Activated gamma-delta T cell treated with anti-CD3 and anti-CD28 coated beads, Interleukin-2, amount 50 U/mL, for 16 hours (primary cell): ENCODE results near the gene LRP4.

ENCODE experiments used
- DNase-seq: peaks from one replicate; pipeline ENCODE4 v3.0.0-alpha.2; 2020; ENCODE audit warnings: low read depth

The LRP4 gene

DNA sequence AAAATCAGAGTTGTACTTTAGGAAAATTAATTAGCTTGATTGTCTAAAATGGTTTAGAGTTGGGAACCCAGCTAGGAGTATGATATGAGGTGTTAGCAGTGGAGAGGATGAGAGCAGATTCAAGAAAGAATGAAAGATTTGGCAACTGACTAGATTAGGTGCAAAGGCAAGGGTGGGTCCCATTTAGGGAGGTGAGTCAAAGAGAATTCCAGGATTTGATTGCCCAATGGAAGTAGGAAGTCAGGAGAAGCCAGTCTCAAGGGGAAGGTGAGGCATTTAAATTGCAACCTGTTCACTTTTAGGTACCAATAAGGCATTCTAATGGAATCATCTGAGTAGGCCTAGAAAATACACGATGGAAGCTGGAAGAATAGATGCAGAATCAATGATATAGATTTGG lies 68.7 kb downstream of the LRP4 start:
- no peak for DNase-seq

DNA sequence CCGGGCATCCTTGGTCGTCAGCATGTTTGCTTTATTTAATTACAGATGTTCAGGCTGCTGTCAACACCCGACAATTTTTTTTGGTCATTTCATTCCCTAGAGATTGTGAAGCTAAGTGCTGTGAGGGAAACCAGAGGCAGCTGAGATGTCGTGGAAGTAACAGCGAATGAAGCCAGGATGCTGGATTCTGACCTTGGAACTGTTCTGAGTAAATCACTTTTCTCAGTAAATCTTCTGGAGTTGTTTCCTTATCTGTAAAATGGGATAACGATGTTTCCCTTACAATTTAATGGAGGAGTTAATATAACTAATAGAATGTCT lies 71.9 kb downstream of the LRP4 start:
- DNase-seq: no peak

DNA sequence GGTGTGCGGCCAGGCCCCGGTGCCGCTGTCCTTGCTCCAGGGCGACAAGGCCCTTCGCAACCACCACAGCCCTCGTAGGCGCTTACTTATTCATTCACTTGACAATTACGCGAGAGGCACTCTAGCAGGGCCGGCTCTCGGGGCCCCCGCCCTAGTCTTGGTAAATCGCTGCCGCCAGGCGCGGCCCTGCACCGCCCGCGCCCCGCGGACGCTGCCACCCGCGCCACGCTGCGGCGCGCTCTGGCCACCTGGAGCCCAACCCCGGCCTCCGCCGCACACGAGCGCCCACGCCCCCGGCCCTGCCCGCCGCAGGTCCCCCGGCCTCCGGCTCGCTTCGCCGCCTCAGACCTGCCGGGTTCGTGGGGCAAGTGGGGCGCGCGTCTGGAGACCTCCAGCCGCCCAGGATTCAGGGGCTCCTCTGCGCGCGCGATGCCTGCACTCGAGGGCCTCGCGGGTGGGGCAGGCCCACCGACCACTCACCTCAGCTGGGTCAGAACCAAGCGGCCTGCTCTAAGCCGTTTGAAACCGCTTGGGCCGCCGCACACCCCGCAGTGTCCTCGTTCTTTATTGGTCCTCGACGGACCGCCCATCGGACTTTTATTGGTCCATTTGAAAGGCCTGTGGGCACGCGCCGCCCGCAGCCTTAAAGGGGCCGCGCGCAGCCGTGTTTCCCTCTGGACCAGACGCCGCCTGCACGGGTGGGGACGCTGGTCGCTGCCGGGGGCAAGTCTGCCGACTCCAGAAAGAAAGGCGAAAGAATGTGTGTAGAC lies 72.4 kb downstream of the LRP4 start, which contains the start of gene CKAP5:
TSS of gene CKAP5 (minus strand) at position 541 of the 770 bp plus-strand sequence. CDS start 25,049 bp downstream, outside the sequence.
- peak; percentile 77 for DNase-seq

DNA sequence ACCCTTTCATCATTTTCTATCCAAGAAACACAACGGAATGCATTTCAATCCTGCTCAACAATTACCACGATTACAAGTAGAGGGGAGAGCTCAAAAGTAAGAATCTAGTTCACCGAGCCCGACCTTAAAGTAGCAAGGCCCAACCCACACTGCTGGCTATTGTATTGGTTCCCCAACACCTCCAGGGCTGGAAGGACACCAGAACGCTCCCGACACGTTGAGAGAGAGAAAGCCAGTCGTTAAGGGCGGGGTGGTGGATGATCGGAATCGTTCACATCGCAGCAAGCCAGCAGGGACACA lies 73.0 kb downstream of the LRP4 start:
- no peak for DNase-seq

DNA sequence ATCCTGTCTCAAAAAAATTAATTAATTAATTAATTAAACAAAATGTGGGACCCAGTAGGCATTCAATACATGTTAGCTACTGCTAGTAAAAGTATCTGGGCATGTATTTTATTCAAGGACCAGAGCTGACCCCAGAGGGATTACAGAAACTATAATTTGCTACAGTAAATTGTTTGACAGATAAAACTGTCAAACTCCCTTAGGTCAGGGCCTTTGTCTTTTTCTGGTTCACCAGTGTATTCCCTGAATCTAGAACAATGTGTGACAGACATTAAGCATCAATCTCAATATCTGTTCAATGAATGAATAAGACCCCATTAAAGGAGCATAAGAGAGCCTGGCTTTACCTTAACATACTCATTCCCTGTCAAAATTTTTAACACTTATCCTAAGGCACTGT lies 78.2 kb downstream of the LRP4 start:
- no peak for DNase-seq

DNA sequence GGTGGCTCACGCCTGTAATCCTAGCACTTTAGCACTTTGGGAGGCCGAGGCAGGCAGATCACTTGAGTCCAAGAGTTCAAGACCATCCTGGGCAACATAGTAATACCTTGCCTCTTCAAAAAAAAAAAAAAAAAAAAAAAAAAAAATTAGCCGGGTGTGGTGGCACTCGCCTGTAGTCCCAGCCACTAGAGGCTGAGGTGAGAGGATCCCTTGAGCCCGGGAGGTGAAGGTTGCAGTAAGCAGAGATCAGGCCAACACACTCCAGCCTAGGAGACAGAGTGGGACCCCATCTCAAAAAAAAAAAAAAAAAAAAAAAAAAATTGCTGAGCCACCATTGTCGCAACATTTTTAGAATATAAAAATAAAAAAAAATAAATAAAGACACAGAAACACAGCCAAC lies 79.8 kb downstream of the LRP4 start:
- DNase-seq: no peak

DNA sequence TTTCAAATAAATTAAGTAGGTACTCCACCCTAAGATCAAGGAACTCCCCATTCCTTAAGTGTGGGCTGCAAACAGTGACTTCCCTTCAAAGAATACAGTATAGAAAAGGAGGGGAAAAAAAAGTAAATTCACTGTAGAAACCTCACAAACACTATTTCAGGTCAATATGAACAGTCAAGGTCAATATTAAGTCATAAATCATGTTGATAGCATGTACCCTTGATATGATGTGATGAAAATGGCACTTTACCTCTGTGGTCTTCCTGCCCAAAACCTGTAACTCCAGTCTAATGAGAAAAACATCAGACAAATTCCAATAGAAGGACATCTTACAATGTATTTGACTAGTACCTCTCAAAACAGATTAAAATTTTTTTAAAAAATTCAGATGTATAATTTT lies 80.5 kb downstream of the LRP4 start:
- no peak for DNase-seq

DNA sequence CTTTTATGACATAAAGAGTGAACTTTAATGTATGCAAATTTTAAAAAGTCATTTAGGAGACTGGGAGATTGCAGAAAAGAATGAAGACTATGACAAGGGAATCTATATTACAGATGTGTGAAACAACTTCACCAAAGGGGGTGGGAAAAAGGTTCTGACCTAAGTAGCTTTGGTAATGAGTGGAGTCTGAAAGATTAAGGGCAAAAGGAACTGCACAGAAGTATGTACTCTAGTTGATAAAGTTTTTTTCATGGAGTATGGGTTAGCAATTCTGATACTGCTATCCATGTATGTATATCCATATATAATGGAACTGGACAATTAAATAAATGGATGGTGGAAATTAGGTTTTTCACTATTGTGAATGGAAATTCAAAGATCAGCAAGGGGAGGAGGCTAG lies 81.5 kb downstream of the LRP4 start:
- no peak for DNase-seq

DNA sequence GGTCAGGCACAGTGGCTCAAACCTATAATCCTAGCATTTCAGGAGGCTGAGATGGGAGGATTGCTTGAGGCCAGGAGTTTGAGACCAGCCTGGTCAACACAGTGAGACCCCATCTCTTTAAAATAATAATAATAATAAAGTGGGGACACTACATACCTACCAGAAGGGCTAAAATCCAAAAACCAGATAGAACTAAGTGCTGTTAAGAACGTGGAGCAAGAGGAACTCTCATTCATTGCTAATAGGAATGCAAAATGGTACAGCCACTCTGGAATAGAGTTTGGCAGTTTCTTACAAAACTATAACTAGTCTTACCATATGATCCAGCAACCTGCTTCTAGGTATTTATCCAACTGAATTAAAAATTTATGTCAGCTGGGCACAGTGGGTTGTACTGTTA lies 81.9 kb downstream of the LRP4 start:
- DNase-seq: no peak

DNA sequence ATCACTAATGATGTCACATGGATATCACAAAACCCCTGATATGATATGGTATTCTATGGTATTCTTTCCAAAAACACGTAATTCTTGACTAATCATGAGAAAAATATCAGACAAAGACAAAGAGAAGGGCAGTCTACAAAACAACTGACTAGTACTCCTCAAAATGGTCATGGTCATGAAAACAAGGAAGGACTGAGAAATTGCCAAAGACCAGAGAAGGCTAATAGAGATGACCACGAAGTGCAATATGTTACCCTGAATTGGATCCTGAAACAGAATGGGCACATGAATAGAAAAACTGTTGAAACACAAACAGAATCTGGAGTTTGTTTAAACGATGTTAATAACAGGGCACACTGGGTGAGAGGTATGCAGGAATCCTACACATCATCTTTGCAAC lies 82.5 kb downstream of the LRP4 start:
- DNase-seq: no peak

DNA sequence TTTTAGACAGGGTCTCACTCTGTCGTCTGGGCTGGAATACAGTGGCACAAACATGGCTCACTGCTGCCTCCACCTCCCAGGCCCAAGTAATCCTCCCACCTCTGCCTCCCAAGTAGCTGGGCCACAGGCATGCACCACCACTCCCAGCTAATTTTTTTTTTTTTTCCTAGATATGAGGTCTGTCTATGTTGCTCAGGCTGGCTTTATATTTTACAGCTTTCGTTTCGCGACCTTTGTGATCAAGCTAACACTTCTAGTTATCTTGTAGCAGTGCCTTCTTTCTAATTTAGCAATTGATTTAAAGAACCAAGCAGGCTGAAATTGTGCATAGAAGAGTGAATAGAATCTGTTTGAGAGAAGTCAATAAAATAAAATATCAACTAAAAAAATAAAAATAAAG lies 83.5 kb downstream of the LRP4 start:
- no peak for DNase-seq

DNA sequence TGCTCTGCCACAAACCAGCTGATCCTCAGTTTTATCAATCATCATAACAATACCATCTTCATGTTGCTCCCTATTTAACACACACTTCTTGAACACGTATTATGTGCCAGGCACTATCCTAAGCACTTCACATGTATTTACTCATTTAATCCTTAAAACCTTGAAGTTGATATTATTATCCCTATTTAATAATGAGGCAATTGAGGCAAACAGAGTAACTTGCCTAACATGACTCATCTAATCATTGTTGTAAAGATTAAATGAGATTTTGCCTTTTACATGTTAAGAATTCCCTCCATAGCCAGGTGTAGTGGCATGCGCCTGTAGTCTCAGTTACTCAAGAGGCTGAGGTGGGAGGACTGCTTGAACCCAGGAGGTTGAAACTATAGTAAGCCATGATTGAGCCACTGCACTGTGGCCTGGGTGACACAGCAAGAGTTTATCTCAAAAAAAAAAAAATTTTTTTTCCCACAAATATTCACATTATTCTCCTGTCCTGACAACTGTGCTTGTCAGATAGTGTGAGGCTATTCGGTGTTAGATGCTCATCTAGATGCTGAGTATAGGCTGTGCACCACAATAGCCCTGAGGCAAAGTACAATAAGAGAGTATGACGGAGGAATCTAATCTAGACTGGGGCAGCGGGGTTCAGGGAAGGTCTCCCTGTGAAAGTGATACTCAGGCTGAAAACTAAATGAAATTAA lies 85.7 kb downstream of the LRP4 start:
- no peak for DNase-seq

DNA sequence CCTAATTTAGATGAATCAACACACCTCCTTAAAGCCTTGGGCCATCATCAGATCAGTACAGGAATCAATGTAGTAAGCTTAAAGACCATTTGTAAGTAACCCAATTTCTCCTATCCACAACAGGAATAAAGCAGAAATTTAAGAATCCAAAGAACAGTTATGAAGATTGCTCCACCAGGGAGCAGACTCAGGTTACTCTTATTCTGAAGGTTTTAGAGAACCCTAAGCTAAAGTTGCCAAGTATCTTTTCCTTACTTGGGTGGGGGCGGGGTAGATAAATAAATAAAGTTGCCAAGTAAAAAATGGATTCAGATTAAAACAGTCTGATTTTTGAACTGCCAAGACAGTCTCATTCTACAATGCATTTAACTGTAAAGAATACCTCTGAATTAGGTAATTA lies 90.4 kb downstream of the LRP4 start:
- DNase-seq: no peak

DNA sequence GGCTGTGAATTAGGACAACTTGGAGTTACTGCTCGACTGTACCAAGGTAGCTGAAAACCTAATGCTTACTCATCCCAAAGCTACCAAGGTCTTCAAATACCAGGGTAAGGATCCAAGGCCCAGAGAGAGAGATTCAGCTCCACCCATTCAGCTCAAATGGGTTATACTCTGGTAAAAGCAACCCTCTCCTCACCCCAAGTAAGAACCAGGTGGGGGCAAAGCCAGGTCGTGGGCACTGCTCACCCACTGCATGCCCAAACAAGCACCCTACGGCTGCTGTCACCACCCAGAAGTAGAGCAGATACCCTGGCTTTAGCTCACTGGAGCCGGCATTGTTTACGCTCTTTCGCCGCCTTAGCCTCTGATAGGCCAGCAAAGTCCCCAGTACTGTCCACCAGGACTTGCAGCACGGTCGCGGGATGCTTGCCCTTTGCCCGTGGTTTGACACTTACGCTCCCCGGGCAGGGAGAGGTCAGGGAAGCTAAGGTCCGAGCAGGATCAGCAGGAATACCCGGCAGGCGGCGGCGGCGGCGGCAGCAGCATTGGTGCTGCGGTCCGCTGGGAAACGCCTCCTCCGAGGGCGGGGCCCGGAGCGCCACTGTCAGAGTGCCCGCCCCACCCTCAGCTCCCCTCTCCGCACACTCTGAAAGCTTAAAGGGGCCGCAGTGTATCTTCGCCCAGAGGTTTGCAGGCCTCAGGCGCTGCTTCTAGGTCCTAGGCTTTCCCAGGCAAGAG lies 91.9 kb downstream of the LRP4 start:
- peak; percentile 60 for DNase-seq

DNA sequence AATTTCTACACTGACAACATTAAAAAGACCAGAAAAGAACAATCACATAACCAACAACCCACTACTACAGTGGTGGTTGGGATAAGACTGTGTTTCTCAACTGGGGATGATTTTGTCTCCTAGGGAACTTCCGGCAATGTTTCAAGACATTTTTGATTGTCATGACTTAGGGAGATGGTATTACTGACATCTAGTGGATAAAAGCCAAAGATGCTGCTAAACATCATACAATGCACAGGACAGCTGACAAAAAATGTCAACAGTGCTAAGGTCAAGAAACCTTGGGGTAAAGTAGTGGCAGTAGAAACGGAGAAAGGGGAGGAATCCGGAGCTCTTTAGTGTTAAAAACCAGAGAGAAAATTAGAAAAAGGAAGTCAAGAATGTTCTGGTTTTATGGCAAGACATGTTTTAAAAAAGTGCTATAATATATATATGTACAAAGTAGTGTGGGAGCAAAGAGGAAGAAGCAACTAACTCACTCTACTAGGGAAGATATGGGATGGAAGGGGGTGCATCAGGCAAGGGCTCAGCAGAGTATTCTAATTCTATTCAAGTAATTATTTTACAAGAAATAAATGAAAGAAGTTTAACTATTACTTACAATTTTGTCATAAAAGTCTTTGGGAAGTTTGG lies 109.4 kb downstream of the LRP4 start:
- DNase-seq: no peak
